Activated naive CD8-positive, alpha-beta T cell treated with anti-CD3 and anti-CD28 coated beads for 36 hours (primary cell): Measurements from ENCODE around the gene ZNF358. TPM values are rescaled to one million over a fixed set of nuclear protein-coding genes. Genes with fewer than 3 reads are reported as not detected.

ENCODE experiments used
- DNase-seq: peaks from one replicate; pipeline ENCODE4 v3.0.0; 2021
- H3K27ac Mint-ChIP-seq: one replicate; pipeline ENCODE4 v1.8.0; 2022; ENCODE audit warnings: mild to moderate bottlenecking, moderate library complexity, mixed read lengths
- H3K27me3 Mint-ChIP-seq: one replicate; pipeline ENCODE4 v1.8.0; 2022; ENCODE audit warnings: mild to moderate bottlenecking, mixed read lengths
- H3K36me3 Mint-ChIP-seq: one replicate; pipeline ENCODE4 v1.8.0; 2021; ENCODE audit warnings: mild to moderate bottlenecking, mixed read lengths
- H3K4me1 Mint-ChIP-seq: one replicate; pipeline ENCODE4 v1.8.0; 2021; ENCODE audit warnings: mixed read lengths
- H3K4me3 Mint-ChIP-seq: one replicate; pipeline ENCODE4 v1.8.0; 2022; ENCODE audit warnings: mild to moderate bottlenecking, moderate library complexity, mixed read lengths
- H3K9me3 Mint-ChIP-seq: one replicate; pipeline ENCODE4 v1.8.0; 2022; ENCODE audit warnings: mixed read lengths
- total RNA-seq, 2 experiments: library from RNA; stranded (reverse); gene quantifications; one replicate each; pipeline ENCODE4 v1.2.3, GENCODE V29; 2021

ZNF358 gene
- total RNA-seq, 2 experiments from 2014 or later: 6.5 to 7.3 TPM

DNA sequence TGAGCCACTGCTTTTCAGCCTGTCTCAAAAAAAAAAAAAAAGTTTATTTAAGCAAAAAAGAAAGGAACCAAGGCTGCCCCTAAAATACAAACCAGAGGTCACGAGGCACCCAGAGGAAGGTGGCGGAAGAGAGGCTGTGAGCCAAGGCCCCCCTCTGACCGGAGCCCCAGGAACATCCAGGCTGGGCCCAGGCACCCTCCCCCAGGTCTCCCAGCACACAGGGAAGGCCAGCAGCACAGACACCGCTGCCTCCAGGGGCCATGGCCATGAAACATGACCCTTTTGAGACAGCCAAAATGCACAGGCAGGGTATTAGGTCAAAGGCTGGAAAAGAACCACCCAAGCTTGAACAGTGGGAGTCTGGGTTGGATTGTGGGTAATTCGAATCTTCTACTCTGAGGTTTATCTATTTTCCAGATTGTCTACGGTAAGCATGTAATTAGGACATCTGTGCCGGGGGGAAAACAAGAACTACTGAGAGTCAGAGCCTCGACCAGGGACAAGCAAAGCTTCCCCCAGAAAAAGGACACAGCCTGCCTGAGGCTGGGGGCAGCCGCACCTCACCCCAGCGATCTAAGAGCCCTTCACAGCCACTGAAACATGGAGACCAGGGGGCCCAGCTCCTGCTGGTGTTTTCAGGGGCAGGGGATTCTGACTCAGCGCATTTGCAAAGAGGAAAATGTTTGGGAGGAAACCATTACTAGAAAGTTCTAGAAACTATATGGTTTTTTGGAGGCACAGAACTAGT is 35.5 kb upstream of the ZNF358 start:
- Mint-ChIP-seq H3K9me3 (no peaks in the 10 kb centered on the region), H3K4me1 (peaks cover 11% of the 10 kb centered on the region), H3K27me3 (no peaks in the 10 kb centered on the region), H3K4me3 (no peak overlapping the region), H3K27ac (no peak overlapping the region), H3K36me3 (no peaks in the 10 kb centered on the region)
- DNase-seq: no peak

DNA sequence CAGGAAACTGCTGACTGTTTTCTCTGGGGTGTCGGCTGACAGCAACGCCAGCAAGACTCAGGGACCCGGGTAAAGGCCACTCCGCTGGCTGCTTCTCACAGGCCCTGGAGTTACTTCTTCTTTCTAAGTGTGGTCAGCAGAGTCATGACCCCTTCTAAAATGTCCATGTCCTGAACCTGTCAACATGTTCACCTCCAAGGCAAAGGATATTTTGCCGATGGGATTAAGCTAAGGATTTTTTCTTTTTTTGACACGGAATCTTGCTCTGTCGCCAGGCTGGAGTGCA is 35.0 kb upstream of the ZNF358 start:
- Mint-ChIP-seq H3K4me1 (peaks cover 11% of the 10 kb centered on the region), H3K27me3 (no peaks in the 10 kb centered on the region), H3K36me3 (no peaks in the 10 kb centered on the region), H3K9me3 (no peaks in the 10 kb centered on the region), H3K4me3 (no peak overlapping the region), H3K27ac (no peak overlapping the region)
- DNase-seq: no peak

DNA sequence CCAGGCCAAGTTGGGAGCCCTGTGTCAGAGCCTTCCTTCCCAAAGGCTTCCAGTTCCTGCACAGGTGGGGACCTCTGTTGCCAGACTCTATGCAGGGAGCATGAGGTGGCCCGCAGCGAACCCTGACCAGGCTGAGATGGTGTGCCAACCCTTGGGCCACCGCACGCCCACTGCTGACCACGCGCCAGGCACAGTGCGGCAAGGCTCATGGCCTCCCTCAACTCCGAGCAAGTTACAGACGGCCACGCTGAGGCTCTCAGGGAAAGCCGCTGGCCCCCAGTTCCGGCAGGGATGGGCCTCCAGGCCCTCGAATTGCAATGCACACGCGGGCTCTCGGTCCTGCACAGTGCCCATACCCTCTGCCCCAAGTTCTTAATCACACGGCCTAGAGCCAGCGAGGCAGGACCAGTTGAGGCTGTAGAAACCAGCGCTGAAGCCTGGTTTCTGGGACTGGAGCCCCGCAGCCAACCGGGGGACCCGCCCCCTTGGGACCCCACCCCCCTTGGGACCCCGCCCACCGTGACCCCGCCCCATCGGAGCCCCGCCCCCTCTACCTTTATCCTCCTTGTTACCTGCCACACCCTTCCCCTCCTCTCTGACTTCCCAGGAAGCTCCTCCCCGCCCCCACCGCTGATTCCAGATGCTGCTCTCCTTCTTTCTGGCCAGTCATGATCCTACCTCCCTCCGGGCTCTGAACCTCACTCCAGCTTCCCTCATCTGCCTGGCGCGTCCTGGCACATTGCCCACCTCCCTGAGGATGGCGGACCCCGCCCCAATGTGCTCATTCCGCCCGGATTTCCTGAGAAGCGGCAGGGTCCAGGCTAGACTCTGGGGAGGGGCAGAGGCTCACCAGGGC is 33.1 kb upstream of the ZNF358 start:
- DNase-seq: no peak
- Mint-ChIP-seq H3K27me3 (no peaks in the 10 kb centered on the region), H3K36me3 (no peaks in the 10 kb centered on the region), H3K9me3 (no peaks in the 10 kb centered on the region), H3K27ac (no peak overlapping the region), H3K4me3 (peak overlapping the region; percentile 59), H3K4me1 (peaks cover 11% of the 10 kb centered on the region)

DNA sequence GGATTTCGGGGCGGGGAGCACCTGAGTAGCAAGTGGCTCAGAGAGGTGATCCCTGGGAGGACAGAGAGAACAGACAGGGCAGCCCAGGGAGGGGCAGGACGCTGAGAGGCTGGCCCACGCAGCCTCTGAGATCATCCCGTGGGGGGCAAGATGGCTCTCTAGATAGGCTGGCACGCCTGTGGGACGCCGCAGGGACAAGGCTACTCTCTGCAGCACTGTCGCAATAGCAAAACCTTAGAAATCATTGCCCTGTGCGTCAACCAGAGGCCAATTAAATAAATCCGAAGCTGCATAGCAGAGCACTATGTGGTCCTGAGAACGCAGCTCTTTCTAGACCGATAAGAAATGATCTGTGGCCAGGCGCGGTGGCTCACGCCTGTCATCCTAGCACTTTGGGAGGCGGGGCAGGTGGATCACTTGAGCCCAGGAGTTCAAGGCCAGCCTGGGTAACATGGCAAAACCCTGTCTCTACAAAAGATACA is 32.1 kb upstream of the ZNF358 start:
- DNase-seq: no peak
- H3K27me3 Mint-ChIP-seq: no peaks in the 10 kb centered on the region
- H3K27ac Mint-ChIP-seq: no peak overlapping the region
- no peak overlapping the region for H3K4me3 Mint-ChIP-seq
- no peaks in the 10 kb centered on the region for H3K36me3 Mint-ChIP-seq
- H3K9me3 Mint-ChIP-seq: no peaks in the 10 kb centered on the region
- H3K4me1 Mint-ChIP-seq: peaks cover 11% of the 10 kb centered on the region

DNA sequence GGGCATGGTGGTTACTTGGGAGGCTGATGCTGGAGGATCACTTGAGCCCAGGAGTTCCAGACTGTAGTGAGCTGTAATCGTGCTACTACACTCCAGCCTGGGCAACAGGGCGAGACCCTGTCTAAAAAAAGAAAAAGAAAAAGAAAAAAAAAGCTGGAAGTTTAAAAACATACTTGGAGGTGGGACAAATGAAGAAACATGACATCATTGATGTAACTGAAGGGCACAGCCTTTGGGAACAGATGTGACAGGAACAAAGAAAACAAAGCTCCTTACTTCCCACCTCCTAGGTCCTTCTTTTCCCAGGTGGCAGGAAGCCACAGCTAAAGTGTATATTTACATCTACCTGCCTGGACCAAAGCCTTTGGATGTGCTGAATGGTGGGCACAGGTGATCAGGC is 29.0 kb upstream of the ZNF358 start:
- H3K9me3 Mint-ChIP-seq: peaks cover 4% of the 10 kb centered on the region
- no peak for DNase-seq
- H3K4me1 Mint-ChIP-seq: peaks cover 16% of the 10 kb centered on the region
- no peaks in the 10 kb centered on the region for H3K27me3 Mint-ChIP-seq
- H3K4me3 Mint-ChIP-seq: no peak overlapping the region
- H3K36me3 Mint-ChIP-seq: no peaks in the 10 kb centered on the region
- H3K27ac Mint-ChIP-seq: no peak overlapping the region

DNA sequence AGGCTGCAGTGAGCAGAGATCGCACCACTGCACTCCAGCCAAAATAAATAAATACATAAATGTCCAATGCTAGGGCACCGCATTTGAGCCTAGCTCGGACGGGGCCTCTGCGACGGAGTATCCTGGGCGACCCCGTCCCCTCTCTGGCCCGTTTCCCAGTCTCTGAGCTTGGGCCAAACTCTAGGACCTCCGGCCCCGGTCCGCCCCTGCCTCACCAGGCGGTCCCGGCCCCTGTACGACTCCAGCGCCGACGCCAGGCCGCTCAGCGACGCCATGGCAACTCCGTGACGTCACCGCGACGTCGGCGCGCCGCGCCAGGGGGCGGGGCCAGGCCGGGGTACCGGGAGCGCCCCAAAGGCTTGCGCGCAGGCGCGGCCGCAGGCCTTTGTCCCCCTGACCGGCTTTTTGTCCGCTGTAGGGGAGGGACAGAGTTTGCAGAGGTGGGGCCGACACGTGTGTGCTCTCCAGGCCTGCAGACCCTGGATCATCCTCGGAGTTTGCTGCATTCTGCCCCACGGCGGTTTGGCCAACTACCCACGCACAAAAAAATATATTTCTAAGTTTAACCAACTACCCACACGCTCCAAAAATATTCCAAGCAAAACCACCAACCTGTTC is 27.1 kb upstream of the ZNF358 start, which contains the start of gene PEX11G:
Gene PEX11G, minus strand, starts transcription at position 300 of the 618 bp plus-strand sequence. Its CDS starts 25 bp downstream, at position 275.
- Mint-ChIP-seq H3K27ac (peak within 1 kb of the TSS; percentile 75), H3K9me3 (peaks cover 4% of the 10 kb centered on the region), H3K27me3 (no peaks in the 10 kb centered on the region), H3K36me3 (no peaks in the 10 kb centered on the region), H3K4me3 (peak within 1 kb of the TSS; percentile 79), H3K4me1 (peaks cover 17% of the 10 kb centered on the region)
- peak; percentile 93 for DNase-seq

DNA sequence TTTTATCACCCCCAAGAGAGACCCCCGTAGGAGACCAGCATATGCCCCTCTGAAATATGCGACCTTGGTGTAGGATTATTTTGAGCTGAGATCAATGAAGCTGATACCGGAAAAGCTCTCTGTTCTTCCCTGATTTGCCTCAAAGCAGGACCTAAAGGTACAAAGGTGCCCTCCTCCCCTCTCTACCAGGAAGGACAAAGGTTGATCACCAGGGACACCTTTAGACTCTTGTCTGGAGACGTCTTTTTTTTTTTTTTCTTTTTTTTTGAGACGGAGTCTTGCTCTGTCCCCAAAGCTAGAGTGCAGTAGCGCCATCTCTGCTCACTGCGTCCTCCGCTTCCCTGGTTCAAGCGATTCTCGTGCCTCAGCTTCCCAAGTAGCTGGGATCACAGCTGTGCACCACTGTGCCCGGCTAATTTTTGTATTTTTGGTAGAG is 26.3 kb upstream of the ZNF358 start:
- H3K36me3 Mint-ChIP-seq: no peaks in the 10 kb centered on the region
- no peak for DNase-seq
- peaks cover 4% of the 10 kb centered on the region for H3K9me3 Mint-ChIP-seq
- no peaks in the 10 kb centered on the region for H3K27me3 Mint-ChIP-seq
- H3K27ac Mint-ChIP-seq: no peak overlapping the region
- peaks cover 17% of the 10 kb centered on the region for H3K4me1 Mint-ChIP-seq
- peak overlapping the region; percentile 50 for H3K4me3 Mint-ChIP-seq

DNA sequence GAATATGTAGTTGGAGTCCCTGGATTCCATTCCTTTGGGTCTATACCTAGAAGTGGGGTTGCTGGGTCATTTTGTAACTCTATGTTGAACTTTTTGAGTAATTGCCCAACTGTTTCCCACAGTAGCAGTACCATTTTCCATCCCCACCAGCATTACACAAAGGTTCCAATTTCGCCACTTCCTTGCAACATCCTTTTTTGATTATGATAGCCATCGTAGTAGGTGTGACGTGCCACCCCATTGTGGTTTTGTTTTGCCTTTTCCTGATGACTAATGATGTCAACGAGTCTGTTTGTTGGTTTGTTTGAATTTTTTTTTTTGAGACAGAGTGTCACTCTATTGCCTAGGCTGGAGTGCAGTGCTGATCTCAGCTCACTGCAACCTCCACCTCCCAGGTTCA is 23.8 kb upstream of the ZNF358 start:
- H3K27ac Mint-ChIP-seq: no peak overlapping the region
- peak; percentile 45 for DNase-seq

DNA sequence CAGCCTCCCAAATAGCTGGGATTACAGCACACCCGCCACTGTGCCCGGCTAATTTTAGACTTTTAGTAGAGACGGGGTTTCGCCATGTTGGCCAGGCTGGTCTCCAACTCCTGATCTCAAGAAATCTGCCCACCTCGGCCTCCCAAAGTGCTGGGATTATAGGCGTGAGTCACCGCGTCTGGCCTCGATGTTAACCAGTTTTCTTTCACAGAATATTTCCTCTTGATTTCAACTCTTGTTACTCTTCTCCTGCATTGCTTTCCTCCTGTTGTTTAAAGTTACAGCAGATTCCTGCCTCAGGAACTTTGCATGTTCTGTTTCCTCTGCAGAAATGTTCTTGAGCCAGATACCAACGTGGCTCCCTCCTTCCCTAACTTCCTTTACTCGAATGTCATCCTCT is 23.3 kb upstream of the ZNF358 start:
- Mint-ChIP-seq H3K27me3 (peaks cover 2% of the 10 kb centered on the region), H3K9me3 (peaks cover 4% of the 10 kb centered on the region), H3K4me3 (no peak overlapping the region), H3K27ac (no peak overlapping the region), H3K36me3 (no peaks in the 10 kb centered on the region), H3K4me1 (peaks cover 17% of the 10 kb centered on the region)
- no peak for DNase-seq

More for the DNA sequence above, 23.8 kb upstream of the ZNF358 start:
- no peak overlapping the region for H3K4me3 Mint-ChIP-seq
- H3K4me1 Mint-ChIP-seq: peaks cover 17% of the 10 kb centered on the region
- no peaks in the 10 kb centered on the region for H3K27me3 Mint-ChIP-seq
- peaks cover 4% of the 10 kb centered on the region for H3K9me3 Mint-ChIP-seq
- no peaks in the 10 kb centered on the region for H3K36me3 Mint-ChIP-seq

DNA sequence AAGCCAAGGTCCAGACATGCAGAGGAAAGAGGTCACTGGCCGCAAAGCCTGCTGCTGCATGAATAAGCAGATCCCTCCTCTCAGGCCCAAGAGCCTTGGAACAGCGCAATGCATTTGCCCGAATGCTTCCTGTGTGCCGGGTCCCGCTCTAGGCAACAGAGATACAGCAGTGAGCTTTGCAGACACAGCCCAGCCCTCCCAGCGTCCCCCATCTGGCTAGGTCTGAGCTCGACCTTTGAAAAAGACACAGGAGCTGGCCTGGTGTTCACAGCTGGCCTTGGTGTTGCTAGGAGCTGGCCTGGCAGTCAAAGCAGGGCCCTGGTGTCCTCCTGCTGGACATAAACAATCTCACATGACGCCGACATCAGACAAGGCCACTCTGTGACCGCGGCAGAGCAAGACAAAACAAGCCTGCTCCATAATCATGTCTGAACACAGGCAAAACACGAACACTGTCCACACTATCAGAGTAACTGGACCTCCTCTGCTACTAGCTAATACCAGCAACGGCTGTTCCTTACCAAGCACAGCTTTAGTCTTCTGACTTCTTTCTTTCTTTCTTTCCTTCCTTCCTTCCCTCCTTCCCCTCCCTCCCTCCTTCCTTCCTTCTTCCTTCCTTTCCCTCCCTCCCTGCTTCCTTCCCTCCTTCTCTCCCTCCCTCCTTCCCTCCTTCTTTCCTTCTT is 21.3 kb upstream of the ZNF358 start:
- H3K27me3 Mint-ChIP-seq: peaks cover 13% of the 10 kb centered on the region
- H3K4me3 Mint-ChIP-seq: no peak overlapping the region
- H3K4me1 Mint-ChIP-seq: peaks cover 12% of the 10 kb centered on the region
- DNase-seq: no peak
- no peak overlapping the region for H3K27ac Mint-ChIP-seq
- H3K9me3 Mint-ChIP-seq: peaks cover 4% of the 10 kb centered on the region
- H3K36me3 Mint-ChIP-seq: no peaks in the 10 kb centered on the region

DNA sequence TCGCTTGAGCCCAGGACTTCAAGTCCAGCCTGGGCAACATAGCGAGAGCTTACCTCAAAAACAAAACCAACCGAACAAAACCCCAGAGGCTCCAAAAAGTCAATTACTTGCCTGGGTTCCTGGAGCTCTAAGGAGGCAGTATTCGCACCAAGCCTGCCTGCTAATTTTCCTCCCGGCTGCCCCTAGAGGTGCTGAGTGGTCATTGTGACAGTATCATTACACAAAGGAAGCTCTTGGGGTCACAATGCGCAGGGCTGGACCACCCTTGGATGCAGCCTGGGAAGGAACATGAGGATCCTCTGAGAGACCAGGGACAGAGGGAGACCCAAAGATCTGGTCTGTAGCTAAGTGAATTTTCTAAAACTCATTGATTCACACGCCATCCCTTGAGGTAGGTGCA is 18.6 kb upstream of the ZNF358 start:
- Mint-ChIP-seq H3K4me3 (no peak overlapping the region), H3K36me3 (no peaks in the 10 kb centered on the region), H3K4me1 (peaks cover 4% of the 10 kb centered on the region), H3K9me3 (no peaks in the 10 kb centered on the region), H3K27ac (no peak overlapping the region), H3K27me3 (peaks cover 34% of the 10 kb centered on the region)
- no peak for DNase-seq

DNA sequence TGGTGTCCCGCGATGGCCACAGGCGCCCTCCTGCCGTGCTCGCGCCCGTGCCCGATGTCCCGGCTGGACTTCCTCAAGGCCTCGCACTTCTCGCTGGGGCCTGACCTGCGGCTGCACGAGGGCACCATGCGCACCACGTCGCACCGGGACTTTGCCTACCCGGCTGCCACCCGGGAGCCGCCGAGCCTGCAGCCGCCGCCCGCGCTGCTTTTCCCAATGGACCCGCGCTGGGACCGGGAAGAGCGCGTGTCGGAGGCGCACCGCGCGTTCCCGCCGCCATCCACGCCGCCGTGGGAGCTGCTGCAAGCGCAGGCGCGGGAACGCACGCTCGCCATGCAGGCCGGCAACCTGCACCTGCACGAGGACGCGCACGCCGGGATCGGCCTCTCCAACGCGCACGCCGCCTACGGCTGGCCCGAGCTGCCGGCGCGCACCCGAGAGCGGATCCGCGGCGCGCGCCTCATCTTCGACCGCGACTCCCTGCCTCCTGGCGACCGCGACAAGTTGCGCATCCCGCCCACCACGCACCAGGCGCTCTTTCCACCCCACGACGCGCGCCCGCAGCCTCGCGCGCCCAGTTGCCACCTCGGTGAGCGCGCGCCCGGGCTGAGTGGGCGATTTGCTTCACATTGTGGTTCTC is 15.0 kb upstream of the ZNF358 start:
- DNase-seq: peak; percentile 80
- Mint-ChIP-seq H3K27ac (no peak overlapping the region), H3K4me3 (peak overlapping the region; percentile 70), H3K36me3 (no peaks in the 10 kb centered on the region), H3K4me1 (peaks cover 8% of the 10 kb centered on the region), H3K9me3 (no peaks in the 10 kb centered on the region), H3K27me3 (peaks cover 66% of the 10 kb centered on the region)

DNA sequence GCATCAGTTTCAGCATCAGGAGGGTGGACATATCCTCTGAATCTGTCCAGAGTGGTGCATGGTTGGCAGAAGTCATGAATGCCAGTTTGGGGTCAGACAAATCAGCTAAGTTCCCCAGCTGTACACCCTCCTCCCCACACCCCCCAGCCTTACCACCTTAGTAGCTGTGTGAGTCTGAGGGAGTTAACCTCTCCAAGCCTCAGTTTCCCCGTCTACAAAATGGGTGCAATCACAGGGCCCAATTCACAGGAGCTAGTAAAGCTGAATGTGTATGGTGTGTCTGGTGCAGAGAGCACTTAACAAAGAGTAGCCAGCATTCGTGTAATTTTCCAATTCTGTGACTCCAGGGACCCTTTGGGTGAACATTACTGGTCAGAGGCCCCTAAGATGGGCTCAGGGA is 13.4 kb upstream of the ZNF358 start:
- H3K4me3 Mint-ChIP-seq: no peak overlapping the region
- no peaks in the 10 kb centered on the region for H3K9me3 Mint-ChIP-seq
- H3K4me1 Mint-ChIP-seq: peaks cover 10% of the 10 kb centered on the region
- peaks cover 78% of the 10 kb centered on the region for H3K27me3 Mint-ChIP-seq
- no peaks in the 10 kb centered on the region for H3K36me3 Mint-ChIP-seq
- DNase-seq: no peak
- H3K27ac Mint-ChIP-seq: no peak overlapping the region

DNA sequence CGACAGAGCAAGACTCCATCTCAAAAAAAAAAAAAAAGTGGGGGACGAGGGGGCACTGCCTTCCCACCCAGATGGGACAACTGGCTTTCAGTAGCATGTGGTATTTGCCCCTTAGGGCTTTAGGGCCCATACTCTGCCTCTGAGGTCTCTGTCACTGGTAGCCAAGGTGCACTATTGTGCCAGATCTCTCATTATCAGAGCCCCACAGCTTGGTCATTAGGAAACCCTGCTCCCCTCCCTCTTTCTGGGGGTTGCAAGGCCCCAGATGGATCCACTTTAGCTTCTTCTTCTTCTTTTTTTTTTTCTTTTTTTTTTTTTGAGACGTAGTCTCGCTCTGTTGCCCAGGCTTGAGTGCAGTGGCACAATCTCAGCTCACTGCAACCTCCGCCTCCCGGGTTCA is 11.2 kb upstream of the ZNF358 start:
- Mint-ChIP-seq H3K4me3 (no peak overlapping the region), H3K4me1 (peaks cover 10% of the 10 kb centered on the region), H3K27ac (no peak overlapping the region), H3K9me3 (no peaks in the 10 kb centered on the region), H3K27me3 (peaks cover 72% of the 10 kb centered on the region), H3K36me3 (no peaks in the 10 kb centered on the region)
- DNase-seq: no peak
